ENCODE results near the gene RHBDD1.

Gene RHBDD1

DNA sequence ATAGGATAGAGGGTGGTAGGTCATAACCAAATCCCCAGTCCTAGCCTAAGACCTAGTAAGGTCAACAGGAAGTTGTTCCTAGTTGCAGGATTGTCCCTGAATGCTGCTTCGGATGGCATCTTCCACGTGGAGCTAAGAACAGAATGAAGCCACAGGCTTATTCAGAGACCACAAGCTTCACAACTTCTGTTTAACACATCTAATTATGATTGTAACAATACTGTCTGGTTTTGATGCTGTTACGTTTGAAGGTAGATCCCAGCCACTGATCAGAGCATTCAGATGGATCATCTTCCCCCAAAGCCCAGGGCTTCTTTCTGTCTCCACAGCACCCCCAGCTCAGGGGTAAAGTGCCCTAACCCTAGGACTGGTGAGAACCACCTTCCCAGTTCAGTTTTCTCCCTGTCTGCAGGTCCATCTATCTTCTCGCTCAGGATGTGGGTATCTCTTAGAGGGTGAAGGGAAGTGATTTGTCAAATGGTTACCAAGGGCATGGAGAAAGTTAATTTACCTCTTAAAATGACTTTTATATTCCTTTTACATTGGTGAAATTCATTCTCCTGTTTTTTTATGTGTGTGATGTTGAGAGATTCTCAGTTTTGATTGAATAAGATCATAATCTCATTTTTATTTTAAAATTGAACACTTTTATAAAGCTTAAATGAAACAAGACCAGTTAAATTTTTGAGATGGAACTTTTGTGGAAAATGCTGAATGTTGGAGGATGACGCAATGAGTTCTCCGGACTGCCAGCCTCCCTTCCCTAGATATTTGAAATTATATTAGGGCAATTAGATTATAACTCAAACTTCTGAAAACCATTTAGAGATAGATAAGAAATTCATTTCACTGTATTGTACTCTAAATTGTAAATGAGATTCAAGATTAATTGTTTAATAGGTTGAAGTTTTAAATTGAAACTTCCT lies 66.5 kb downstream of the RHBDD1 start:
- Histone ChIP-seq H3F3A (ENCODE audit: low read depth) (no peaks in the 10 kb centered on the region), H3K27me3 (ENCODE audit: insufficient read depth, low read length, poor library complexity, severe bottlenecking) (no peaks in the 10 kb centered on the region), H3K79me2 (ENCODE audit: insufficient read depth, low read length) (no peaks in the 10 kb centered on the region), H3K4me1 (ENCODE audit: insufficient read depth, low read length, poor library complexity, severe bottlenecking) (peaks cover 12% of the 10 kb centered on the region), H3K9me2 (replicated peaks; ENCODE audit: low read depth, low read length) (no peaks in the 10 kb centered on the region), H3K9me3 (ENCODE audit: insufficient read depth, low read depth, low read length) (no peaks in the 10 kb centered on the region), H4K20me1 (ENCODE audit: insufficient read depth, low read length, poor library complexity, severe bottlenecking) (no peaks in the 10 kb centered on the region), H3K9ac (ENCODE audit: low read depth, low read length, poor library complexity, severe bottlenecking) (no peak overlapping the region), H2AFZ (ENCODE audit: low read length) (no peak overlapping the region), H3K4me3 (ENCODE audit: low read length, poor library complexity, severe bottlenecking) (no peak overlapping the region), H3K36me3 (ENCODE audit: insufficient read depth, low read length) (no peaks in the 10 kb centered on the region), H3K4me2 (ENCODE audit: low read depth, low read length, poor library complexity, severe bottlenecking) (no peak overlapping the region)
- TF ChIP-seq, protein P1, sequence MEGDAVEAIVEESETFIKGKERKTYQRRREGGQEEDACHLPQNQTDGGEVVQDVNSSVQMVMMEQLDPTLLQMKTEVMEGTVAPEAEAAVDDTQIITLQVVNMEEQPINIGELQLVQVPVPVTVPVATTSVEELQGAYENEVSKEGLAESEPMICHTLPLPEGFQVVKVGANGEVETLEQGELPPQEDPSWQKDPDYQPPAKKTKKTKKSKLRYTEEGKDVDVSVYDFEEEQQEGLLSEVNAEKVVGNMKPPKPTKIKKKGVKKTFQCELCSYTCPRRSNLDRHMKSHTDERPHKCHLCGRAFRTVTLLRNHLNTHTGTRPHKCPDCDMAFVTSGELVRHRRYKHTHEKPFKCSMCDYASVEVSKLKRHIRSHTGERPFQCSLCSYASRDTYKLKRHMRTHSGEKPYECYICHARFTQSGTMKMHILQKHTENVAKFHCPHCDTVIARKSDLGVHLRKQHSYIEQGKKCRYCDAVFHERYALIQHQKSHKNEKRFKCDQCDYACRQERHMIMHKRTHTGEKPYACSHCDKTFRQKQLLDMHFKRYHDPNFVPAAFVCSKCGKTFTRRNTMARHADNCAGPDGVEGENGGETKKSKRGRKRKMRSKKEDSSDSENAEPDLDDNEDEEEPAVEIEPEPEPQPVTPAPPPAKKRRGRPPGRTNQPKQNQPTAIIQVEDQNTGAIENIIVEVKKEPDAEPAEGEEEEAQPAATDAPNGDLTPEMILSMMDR (conservative IDR thresholded peaks at IDR 0.05; ENCODE audit: low read length) = no peak
- TF ChIP-seq EZH2phosphoT487 (IDR thresholded peaks at IDR 0.05; ENCODE audit: borderline replicate concordance) = no peak

DNA sequence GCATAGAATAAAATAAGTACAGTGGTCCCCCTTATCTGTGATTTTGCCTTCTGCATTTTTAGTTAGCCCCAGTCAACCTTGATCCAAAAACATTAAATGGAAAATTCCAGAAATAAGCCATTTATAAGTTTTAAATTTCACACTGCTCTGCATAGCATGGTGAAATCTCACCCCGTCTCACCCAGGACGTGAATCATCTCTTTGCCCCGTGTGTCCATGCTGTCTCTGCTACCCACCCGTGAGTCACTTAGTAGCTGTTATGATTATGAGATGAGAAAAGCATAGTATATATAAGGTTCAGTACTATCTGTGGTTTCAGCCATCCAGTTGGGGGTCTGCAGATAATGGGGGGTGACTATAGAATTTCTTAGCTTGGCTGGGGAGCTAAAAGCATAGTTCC lies 67.3 kb downstream of the RHBDD1 start:
- no peak for TF ChIP-seq EZH2phosphoT487 (IDR thresholded peaks at IDR 0.05; ENCODE audit: borderline replicate concordance)
- TF ChIP-seq, protein P1 (conservative IDR thresholded peaks at IDR 0.05; ENCODE audit: low read length) = no peak
- Histone ChIP-seq H3K4me1 (ENCODE audit: insufficient read depth, low read length, poor library complexity, severe bottlenecking) (peaks cover 12% of the 10 kb centered on the region), H3K27me3 (ENCODE audit: insufficient read depth, low read length, poor library complexity, severe bottlenecking) (no peaks in the 10 kb centered on the region), H3K79me2 (ENCODE audit: insufficient read depth, low read length) (no peaks in the 10 kb centered on the region), H3K4me3 (ENCODE audit: low read length, poor library complexity, severe bottlenecking) (no peak overlapping the region), H3K9ac (ENCODE audit: low read depth, low read length, poor library complexity, severe bottlenecking) (no peak overlapping the region), H3K9me2 (replicated peaks; ENCODE audit: low read depth, low read length) (no peaks in the 10 kb centered on the region), H4K20me1 (ENCODE audit: insufficient read depth, low read length, poor library complexity, severe bottlenecking) (no peaks in the 10 kb centered on the region), H3K36me3 (ENCODE audit: insufficient read depth, low read length) (no peaks in the 10 kb centered on the region), H3K4me2 (ENCODE audit: low read depth, low read length, poor library complexity, severe bottlenecking) (no peak overlapping the region), H3F3A (ENCODE audit: low read depth) (no peaks in the 10 kb centered on the region), H3K9me3 (ENCODE audit: insufficient read depth, low read depth, low read length) (no peaks in the 10 kb centered on the region), H2AFZ (ENCODE audit: low read length) (no peak overlapping the region)

DNA sequence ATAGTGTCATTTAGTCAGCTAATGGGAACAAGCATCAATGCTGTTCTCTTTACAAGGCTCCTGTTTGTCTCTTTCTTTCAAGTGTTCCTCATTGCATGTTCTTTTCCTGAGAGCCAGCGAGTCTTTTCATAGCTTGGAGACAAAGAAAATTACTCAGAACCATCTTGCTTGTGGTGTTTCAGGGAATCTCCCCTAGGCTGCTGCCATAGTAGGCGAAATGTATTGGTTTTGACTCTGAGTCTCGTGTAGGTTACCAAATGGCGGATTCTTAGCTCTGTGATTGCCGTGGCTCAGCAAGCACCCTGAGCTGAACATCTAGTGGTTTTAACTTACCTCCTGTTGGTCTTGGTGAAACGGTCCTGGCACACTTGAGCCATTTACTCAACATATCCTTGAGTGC lies 68.7 kb downstream of the RHBDD1 start:
- no peak overlapping the region for H3K9ac ChIP-seq (ENCODE audit: low read depth, low read length, poor library complexity, severe bottlenecking)
- no peaks in the 10 kb centered on the region for H4K20me1 ChIP-seq (ENCODE audit: insufficient read depth, low read length, poor library complexity, severe bottlenecking)
- H3K9me3 ChIP-seq (ENCODE audit: insufficient read depth, low read depth, low read length) = no peaks in the 10 kb centered on the region
- no peak overlapping the region for H2AFZ ChIP-seq (ENCODE audit: low read length)
- H3K36me3 ChIP-seq (ENCODE audit: insufficient read depth, low read length) = no peaks in the 10 kb centered on the region
- H3F3A ChIP-seq (ENCODE audit: low read depth) = no peaks in the 10 kb centered on the region
- H3K79me2 ChIP-seq (ENCODE audit: insufficient read depth, low read length) = no peaks in the 10 kb centered on the region
- no peak for TF ChIP-seq EZH2phosphoT487 (IDR thresholded peaks at IDR 0.05; ENCODE audit: borderline replicate concordance)
- TF ChIP-seq, protein P1 (conservative IDR thresholded peaks at IDR 0.05; ENCODE audit: low read length) = no peak
- H3K27me3 ChIP-seq (ENCODE audit: insufficient read depth, low read length, poor library complexity, severe bottlenecking) = no peaks in the 10 kb centered on the region
- H3K4me1 ChIP-seq (ENCODE audit: insufficient read depth, low read length, poor library complexity, severe bottlenecking) = peaks cover 12% of the 10 kb centered on the region
- no peaks in the 10 kb centered on the region for H3K9me2 ChIP-seq (replicated peaks; ENCODE audit: low read depth, low read length)
- no peak overlapping the region for H3K4me3 ChIP-seq (ENCODE audit: low read length, poor library complexity, severe bottlenecking)
- H3K4me2 ChIP-seq (ENCODE audit: low read depth, low read length, poor library complexity, severe bottlenecking) = no peak overlapping the region
